ENCODE results near the gene RBP3. TPM values are rescaled to one million over a fixed set of nuclear protein-coding genes. Genes with fewer than 3 reads are reported as not detected.

The RBP3 gene
- total RNA-seq, 4 donors from 2014 or later = not detected

- Histone ChIP-seq H3K27ac (no peak overlapping the region), H3K4me1 (peaks cover 0 to 9% of the 10 kb centered on the region in 2 donors), H3K36me3 (no peaks in the 10 kb centered on the region), H3K27me3 (no peaks in the 10 kb centered on the region), H3K9me3 (no peaks in the 10 kb centered on the region), H3K4me3 (no peak overlapping the region)
- no peak for ATAC-seq
- intact Hi-C loops (cut with DNase I; ENCODE audit: low total_unique reads) = no loop called here
- no peak for TF ChIP-seq CTCF (IDR thresholded peaks at IDR 0.05 in 4 of 5, conservative IDR thresholded peaks at IDR 0.05 in 1 of 5)
- no peak for TF ChIP-seq POLR2A (IDR thresholded peaks at IDR 0.05)
- in situ Hi-C loops (cut with MboI; ENCODE audit: low sequenced_read_pairs in 4 of 4) = no loop called here
- DNase-seq = no peak
Observed at GRCh38 chr10:47404937-47405336, 56.8 kb downstream of the RBP3 start.

GRCh38 chr10:47405857-47406547 lies 57.8 kb downstream of the RBP3 start:
- in situ Hi-C loops (cut with MboI; ENCODE audit: low sequenced_read_pairs in 4 of 4) = no loop called here
- no peaks in the 10 kb centered on the region for H3K27me3 ChIP-seq
- ATAC-seq = no peak

DNA sequence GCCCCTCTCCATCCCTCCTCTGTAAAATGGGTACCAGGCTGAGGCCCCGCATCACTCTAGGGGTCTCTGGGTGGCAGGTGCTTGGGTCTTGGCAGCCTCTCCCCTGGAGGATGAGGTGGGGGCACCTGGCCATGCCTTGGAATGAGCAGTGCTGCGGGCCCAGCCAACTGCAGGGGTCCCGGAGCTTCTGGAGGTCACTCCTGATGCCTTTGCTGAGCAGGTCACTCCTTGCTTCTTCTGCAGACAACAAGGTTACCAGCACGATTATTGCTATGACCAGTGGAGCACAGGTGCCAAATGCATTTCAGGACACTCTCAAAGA lies 58.3 kb downstream of the RBP3 start:
- in situ Hi-C loops (cut with MboI; ENCODE audit: low sequenced_read_pairs in 4 of 4) (no loop called here), intact Hi-C loops (cut with DNase I; ENCODE audit: low total_unique reads) (no loop called here)
- Histone ChIP-seq H3K4me3 (no peak overlapping the region), H3K27ac (no peak overlapping the region), H3K27me3 (no peaks in the 10 kb centered on the region), H3K36me3 (no peaks in the 10 kb centered on the region), H3K4me1 (peaks cover 0 to 9% of the 10 kb centered on the region in 2 donors), H3K9me3 (no peaks in the 10 kb centered on the region)
- ATAC-seq = no peak
- DNase-seq = no peak
- TF ChIP-seq CTCF (IDR thresholded peaks at IDR 0.05 in 4 of 5, conservative IDR thresholded peaks at IDR 0.05 in 1 of 5) = no peak

More at GRCh38 chr10:47405857-47406547, 57.8 kb downstream of the RBP3 start:
- no peak overlapping the region for H3K4me3 ChIP-seq
- intact Hi-C loops (cut with DNase I; ENCODE audit: low total_unique reads) = no loop called here
- H3K27ac ChIP-seq = no peak overlapping the region
- peaks cover 0 to 9% of the 10 kb centered on the region in 2 donors for H3K4me1 ChIP-seq
- no peaks in the 10 kb centered on the region for H3K9me3 ChIP-seq
- DNase-seq = no peak
- TF ChIP-seq POLR2A (IDR thresholded peaks at IDR 0.05) (no peak), CTCF (IDR thresholded peaks at IDR 0.05 in 4 of 5, conservative IDR thresholded peaks at IDR 0.05 in 1 of 5) (no peak)
- no peaks in the 10 kb centered on the region for H3K36me3 ChIP-seq

GRCh38 chr10:47406870-47407691 lies 58.9 kb downstream of the RBP3 start:
- Histone ChIP-seq H3K27me3 (no peaks in the 10 kb centered on the region), H3K36me3 (no peaks in the 10 kb centered on the region), H3K4me1 (peaks cover 0 to 9% of the 10 kb centered on the region in 2 donors), H3K4me3 (no peak overlapping the region), H3K9me3 (no peaks in the 10 kb centered on the region), H3K27ac (no peak overlapping the region)
- in situ Hi-C loops (cut with MboI; ENCODE audit: low sequenced_read_pairs in 4 of 4) = no loop called here
- TF ChIP-seq POLR2A (IDR thresholded peaks at IDR 0.05) (no peak), CTCF (IDR thresholded peaks at IDR 0.05 in 4 of 5, conservative IDR thresholded peaks at IDR 0.05 in 1 of 5) (no peak)
- no peak for DNase-seq
- intact Hi-C loops (cut with DNase I; ENCODE audit: low total_unique reads) = no loop called here
- no peak for ATAC-seq

Other genes with a start within 250 kb of the RBP3 start
- gene GDF10, start 48.2 kb upstream of the RBP3 start, total RNA-seq = under 1 TPM; 0.20 to 0.72 (median 0.36) TPM
- not detected for gene GDF2, start 25.9 kb upstream of the RBP3 start, total RNA-seq
- not detected for gene ZNF488, start 35.9 kb downstream of the RBP3 start, total RNA-seq
- gene ANXA8, start 135.8 kb downstream of the RBP3 start, total RNA-seq = under 1 TPM in 1 of 4 donors, not detected in 3; 0.24 TPM
- not detected for gene FAM25G, start 143.3 kb downstream of the RBP3 start, total RNA-seq
- gene AGAP9, start 175.3 kb downstream of the RBP3 start, total RNA-seq = 1 to 10 TPM in 3 of 4 donors, under 1 TPM in 1; 0.26 to 3.9 (median 1.1) TPM

Data from gastrocnemius medialis (tissue), 4 donors.